Uterus (tissue), 2 donors: ENCODE results near the gene IDH2.

ENCODE experiments used
- POLR2A ChIP-seq, 2 donors: fragments of 450-650 bp; IDR thresholded peaks; one replicate each; pipeline ENCODE4 v1.6.1; 2016; ENCODE audit warnings: antibody characterized with exemption in 2 of 2, mild to moderate bottlenecking in 1 of 2, moderate library complexity in 1 of 2
- TF ChIP-seq, protein P1 (sequence below), 4 experiments: fragments of 200-600 bp in 2 of 4; fragments of 450-650 bp in 2 of 4; sonication (generic) in 2 of 4; IDR thresholded peaks; one replicate each; pipeline ENCODE4 v1.5.1; 2016 to 2019; ENCODE audit warnings: antibody characterized with exemption in 4 of 4, mild to moderate bottlenecking in 2 of 4, moderate library complexity in 1 of 4

DNA sequence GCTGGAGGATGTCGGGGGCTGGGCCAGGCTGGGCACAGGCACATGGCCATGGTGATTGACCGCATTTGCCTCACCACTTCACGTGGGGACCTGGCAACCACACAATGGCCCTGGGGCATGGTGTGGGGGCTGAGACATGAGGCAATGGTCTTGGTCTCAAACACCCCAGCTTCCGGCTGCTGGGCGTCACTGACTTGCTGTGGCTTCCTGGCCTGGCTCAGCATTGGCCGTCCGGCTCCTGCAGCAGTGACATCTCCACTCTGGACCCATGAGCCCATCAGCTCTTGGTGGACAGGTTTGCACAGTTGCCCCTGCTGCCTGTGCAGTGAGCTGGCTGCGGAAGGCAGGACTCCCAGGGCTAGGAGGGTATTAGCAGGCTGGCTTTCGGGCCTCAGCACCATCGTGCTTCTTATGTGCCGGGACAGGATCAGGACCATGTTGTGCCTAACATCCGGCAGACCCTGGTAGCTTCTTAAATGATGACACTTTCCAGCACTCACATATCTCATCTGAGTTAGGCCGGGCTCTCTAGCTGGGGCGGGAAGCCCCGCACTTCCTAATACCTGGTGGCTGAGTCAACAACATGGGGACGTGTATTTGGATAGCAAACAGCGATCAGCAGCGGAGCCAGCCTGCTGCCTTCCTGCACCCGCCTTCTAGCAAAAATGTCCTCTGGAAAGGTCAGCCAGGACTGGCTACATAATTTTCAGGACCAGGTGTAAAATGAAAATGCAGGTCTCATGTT lies 67.0 kb downstream of the IDH2 start:
- TF ChIP-seq POLR2A (IDR thresholded peaks at IDR 0.05) = no peak
- TF ChIP-seq, protein P1, sequence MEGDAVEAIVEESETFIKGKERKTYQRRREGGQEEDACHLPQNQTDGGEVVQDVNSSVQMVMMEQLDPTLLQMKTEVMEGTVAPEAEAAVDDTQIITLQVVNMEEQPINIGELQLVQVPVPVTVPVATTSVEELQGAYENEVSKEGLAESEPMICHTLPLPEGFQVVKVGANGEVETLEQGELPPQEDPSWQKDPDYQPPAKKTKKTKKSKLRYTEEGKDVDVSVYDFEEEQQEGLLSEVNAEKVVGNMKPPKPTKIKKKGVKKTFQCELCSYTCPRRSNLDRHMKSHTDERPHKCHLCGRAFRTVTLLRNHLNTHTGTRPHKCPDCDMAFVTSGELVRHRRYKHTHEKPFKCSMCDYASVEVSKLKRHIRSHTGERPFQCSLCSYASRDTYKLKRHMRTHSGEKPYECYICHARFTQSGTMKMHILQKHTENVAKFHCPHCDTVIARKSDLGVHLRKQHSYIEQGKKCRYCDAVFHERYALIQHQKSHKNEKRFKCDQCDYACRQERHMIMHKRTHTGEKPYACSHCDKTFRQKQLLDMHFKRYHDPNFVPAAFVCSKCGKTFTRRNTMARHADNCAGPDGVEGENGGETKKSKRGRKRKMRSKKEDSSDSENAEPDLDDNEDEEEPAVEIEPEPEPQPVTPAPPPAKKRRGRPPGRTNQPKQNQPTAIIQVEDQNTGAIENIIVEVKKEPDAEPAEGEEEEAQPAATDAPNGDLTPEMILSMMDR (IDR thresholded peaks at IDR 0.05) = no peak
